Activated T-helper 1 cell treated with anti-CD3 and anti-CD28 coated beads, Interleukin-12 subunit alpha, Interleukin-12 subunit beta, Interleukin-2, Interleukin-4 antibody, amounts not matched to agents 30 ng/mL and 10 ng/mL and 1 ng/mL, durations not matched to agents 14 hours and 24 hours and 36 hours (primary cell): ENCODE measurements around the gene RNU6-1. TPM values are rescaled to one million over a fixed set of nuclear protein-coding genes. Genes with fewer than 3 reads are reported as not detected.

Experiments used
- DNase-seq: peaks from one replicate; pipeline ENCODE4 v3.0.0; 2021; ENCODE audit warnings: low spot score
- H3K27ac Mint-ChIP-seq: one replicate; pipeline ENCODE4 v1.8.0; 2021; ENCODE audit warnings: mild to moderate bottlenecking, mixed read lengths
- H3K27me3 Mint-ChIP-seq: one replicate; pipeline ENCODE4 v1.8.0; 2022; ENCODE audit warnings: mild to moderate bottlenecking, moderate library complexity, mixed read lengths; ENCODE audit not compliant: insufficient read depth
- H3K36me3 Mint-ChIP-seq: one replicate; pipeline ENCODE4 v1.8.0; 2021; ENCODE audit warnings: low read depth, mixed read lengths
- H3K4me1 Mint-ChIP-seq: one replicate; pipeline ENCODE4 v1.8.0; 2021; ENCODE audit warnings: low read depth, mixed read lengths
- H3K4me3 Mint-ChIP-seq: one replicate; pipeline ENCODE4 v1.8.0; 2021; ENCODE audit warnings: mild to moderate bottlenecking, moderate library complexity, mixed read lengths
- H3K9me3 Mint-ChIP-seq: one replicate; pipeline ENCODE4 v1.8.0; 2021; ENCODE audit warnings: mixed read lengths
- intact Hi-C: fragments of 100-400 bp; cut with micrococcal nuclease; formaldehyde crosslinking; loops from one replicate; pipeline ENCODE4 v1.15.1; 2024
- total RNA-seq: library from RNA; stranded (reverse); gene quantifications from 2 replicates; pipeline ENCODE4 v1.2.3, GENCODE V29; 2022

RNU6-1 gene
- total RNA-seq = not detected in 2 replicates

DNA sequence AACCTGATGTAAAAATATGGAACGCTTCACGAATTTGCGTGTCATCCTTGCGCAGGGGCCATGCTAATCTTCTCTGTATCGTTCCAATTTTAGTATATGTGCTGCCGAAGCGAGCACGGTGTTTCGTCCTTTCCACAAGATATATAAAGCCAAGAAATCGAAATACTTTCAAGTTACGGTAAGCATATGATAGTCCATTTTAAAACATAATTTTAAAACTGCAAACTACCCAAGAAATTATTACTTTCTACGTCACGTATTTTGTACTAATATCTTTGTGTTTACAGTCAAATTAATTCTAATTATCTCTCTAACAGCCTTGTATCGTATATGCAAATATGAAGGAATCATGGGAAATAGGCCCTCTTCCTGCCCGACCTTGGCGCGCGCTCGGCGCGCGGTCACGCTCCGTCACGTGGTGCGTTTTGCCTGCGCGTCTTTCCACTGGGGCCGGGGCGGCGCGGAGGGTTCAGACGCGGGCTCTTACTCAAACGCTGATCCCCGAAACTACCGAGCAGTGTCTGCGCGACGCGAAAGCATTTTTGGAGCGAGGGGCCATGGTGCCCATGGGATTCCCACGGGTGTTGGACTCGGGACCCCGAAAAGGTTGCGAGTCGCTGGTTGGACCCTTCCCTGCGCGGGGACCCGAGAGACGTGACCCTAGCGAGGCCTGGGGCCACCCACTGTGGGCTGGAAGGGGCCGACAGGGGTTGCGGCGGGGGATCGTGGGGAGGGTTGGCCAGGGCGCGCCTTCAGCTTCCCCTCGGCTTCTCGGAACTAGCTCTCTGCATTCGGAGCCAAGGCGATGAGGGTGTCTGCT is at the start of gene RNU6-1:
RNU6-1 (minus strand) TSS at position 117 of the 820 bp plus-strand sequence.
- H3K36me3 Mint-ChIP-seq = peaks cover 2% of the 10 kb centered on the region
- no peaks in the 10 kb centered on the region for H3K9me3 Mint-ChIP-seq
- peak within 1 kb of the TSS; percentile 88 for H3K27ac Mint-ChIP-seq
- peak; percentile 95 for DNase-seq
- H3K4me1 Mint-ChIP-seq = peaks cover 26% of the 10 kb centered on the region
- peaks cover 29% of the 10 kb centered on the region for H3K27me3 Mint-ChIP-seq
- peak within 1 kb of the TSS; percentile 87 for H3K4me3 Mint-ChIP-seq
- intact Hi-C loops = loop anchor here (1.0 to 5.0 kb wide), 9 partner anchors 78 to 1138 kb away; partner anchors contain the start of genes C15orf61, CLN6, PIAS1 and SMAD6

DNA sequence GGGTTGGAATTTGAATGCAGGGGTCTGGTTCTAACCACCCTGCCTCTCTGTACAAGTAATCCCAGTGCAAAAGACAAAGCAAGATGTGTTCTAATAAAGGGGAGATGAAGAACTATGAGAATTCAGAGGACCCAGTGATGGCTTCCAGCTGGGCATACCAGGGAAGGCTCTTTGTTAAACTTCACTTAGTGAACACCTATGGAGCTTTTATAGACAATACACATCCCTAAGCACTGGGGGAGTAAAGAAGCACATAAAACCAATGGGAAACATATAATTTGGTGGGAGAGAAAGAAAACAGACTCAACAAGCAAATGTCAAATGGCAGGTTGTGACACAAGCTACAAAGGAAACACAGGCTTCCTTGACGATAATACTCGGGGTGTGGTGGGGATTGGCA is 47.9 kb upstream of the RNU6-1 start:
- peaks cover under 1% of the 10 kb centered on the region for H3K4me1 Mint-ChIP-seq
- peaks cover 8% of the 10 kb centered on the region for H3K9me3 Mint-ChIP-seq
- no peak overlapping the region for H3K4me3 Mint-ChIP-seq
- H3K27me3 Mint-ChIP-seq = peaks cover 9% of the 10 kb centered on the region
- H3K27ac Mint-ChIP-seq = no peak overlapping the region
- H3K36me3 Mint-ChIP-seq = no peaks in the 10 kb centered on the region
- intact Hi-C loops = no loop called here
- DNase-seq = no peak

DNA sequence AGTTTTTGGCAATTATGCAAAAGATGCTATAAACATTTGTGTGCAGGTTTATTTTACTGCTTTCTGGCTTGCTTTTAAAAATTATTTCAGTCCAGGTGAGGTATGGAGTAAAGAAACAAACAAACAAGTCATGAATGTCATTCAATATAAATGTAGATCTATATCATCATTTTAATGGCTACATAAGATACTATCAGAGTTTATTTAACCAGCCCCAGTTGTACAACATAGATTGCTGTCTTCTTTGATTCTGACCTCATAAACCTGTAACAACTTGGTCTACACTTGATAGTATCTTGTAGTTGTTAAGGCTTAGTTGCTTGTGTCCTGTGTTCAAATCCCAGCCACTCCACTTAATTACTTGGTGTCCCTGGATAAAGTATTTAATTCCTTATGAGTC is 46.0 kb upstream of the RNU6-1 start:
- no peak overlapping the region for H3K4me3 Mint-ChIP-seq
- intact Hi-C loops = no loop called here
- peaks cover 11% of the 10 kb centered on the region for H3K27me3 Mint-ChIP-seq
- no peaks in the 10 kb centered on the region for H3K36me3 Mint-ChIP-seq
- H3K27ac Mint-ChIP-seq = no peak overlapping the region
- H3K4me1 Mint-ChIP-seq = peaks cover 8% of the 10 kb centered on the region
- H3K9me3 Mint-ChIP-seq = peaks cover 8% of the 10 kb centered on the region
- no peak for DNase-seq

DNA sequence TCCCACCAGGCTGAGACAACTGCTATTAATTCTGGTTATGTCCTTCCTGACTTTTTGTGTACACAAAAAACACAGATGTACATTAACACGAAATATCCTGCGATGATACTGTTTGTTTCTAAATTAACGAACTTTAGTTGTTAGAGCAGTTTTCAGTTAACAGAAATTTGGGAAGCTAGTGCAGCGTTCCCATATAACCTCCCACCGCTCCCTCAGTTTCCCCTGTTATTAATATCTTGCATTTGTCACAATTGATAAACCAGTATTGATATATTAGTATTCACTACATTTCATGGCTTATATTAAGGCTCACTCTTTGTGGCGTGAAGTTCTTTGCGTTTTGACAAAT is 45.3 kb upstream of the RNU6-1 start:
- DNase-seq = no peak
- H3K27ac Mint-ChIP-seq = no peak overlapping the region
- no peaks in the 10 kb centered on the region for H3K36me3 Mint-ChIP-seq
- H3K9me3 Mint-ChIP-seq = peaks cover 7% of the 10 kb centered on the region
- intact Hi-C loops = no loop called here
- peaks cover 8% of the 10 kb centered on the region for H3K4me1 Mint-ChIP-seq
- peaks cover 11% of the 10 kb centered on the region for H3K27me3 Mint-ChIP-seq
- H3K4me3 Mint-ChIP-seq = peak overlapping the region; percentile 65

DNA sequence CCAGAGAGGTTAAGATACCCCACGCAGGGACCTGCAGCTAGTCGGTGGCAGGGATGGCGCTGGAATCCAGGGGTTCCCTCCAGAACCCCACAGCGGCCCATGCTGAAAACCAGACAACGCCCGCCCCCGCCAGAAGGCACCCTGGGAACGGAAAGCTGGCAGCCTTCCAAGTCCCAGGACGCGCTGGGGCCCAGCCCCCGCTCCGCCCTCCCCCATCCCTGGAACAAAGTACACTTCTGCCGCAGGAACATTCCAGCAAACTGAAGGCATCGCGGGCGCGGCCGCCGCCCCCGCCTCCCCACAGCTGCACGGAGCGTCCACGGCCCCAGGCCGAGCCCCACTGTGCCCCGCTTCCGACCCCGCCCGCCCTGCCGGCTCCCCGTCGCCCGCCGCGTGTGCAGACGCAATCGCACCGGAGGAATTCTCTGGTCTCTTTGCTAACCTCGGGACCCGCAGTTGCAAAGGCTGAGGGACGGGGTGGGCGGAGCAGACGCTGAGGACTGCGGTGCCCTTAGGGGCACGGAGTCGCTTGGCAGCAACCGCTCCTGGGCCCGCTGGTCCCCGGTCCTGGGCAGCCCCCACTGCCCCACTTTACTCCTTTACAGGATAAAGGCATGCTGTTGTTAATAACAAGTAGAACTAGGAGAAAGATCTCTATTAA is 44.8 kb upstream of the RNU6-1 start:
- intact Hi-C loops = no loop called here
- Mint-ChIP-seq H3K27ac (no peak overlapping the region), H3K9me3 (peaks cover 2% of the 10 kb centered on the region), H3K36me3 (no peaks in the 10 kb centered on the region), H3K4me1 (peaks cover 8% of the 10 kb centered on the region), H3K4me3 (peak overlapping the region; percentile 65), H3K27me3 (peaks cover 10% of the 10 kb centered on the region)
- DNase-seq = no peak

DNA sequence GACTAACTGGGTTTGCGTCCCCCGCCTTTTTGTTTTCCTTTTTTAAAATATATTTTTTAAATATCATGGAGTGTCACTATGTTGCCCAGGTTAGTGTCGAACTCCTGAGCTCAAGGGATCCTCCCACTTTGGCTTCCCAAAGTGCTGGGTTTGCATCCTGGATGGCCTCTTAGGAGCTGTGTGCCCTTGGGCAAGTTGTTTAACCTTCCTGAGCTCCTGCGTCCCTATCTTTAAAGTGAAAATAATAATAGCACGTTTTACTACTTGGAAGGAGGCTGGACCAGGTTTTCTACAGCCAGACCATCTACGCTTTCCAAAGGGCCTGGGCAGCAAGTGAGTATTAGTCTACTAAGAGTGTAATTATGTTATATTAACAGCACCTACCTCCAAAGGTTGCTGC is 44.2 kb upstream of the RNU6-1 start:
- peak overlapping the region; percentile 65 for H3K4me3 Mint-ChIP-seq
- peaks cover 8% of the 10 kb centered on the region for H3K4me1 Mint-ChIP-seq
- no peak for DNase-seq
- no peaks in the 10 kb centered on the region for H3K9me3 Mint-ChIP-seq
- intact Hi-C loops = no loop called here
- peaks cover 12% of the 10 kb centered on the region for H3K27me3 Mint-ChIP-seq
- no peak overlapping the region for H3K27ac Mint-ChIP-seq
- no peaks in the 10 kb centered on the region for H3K36me3 Mint-ChIP-seq

DNA sequence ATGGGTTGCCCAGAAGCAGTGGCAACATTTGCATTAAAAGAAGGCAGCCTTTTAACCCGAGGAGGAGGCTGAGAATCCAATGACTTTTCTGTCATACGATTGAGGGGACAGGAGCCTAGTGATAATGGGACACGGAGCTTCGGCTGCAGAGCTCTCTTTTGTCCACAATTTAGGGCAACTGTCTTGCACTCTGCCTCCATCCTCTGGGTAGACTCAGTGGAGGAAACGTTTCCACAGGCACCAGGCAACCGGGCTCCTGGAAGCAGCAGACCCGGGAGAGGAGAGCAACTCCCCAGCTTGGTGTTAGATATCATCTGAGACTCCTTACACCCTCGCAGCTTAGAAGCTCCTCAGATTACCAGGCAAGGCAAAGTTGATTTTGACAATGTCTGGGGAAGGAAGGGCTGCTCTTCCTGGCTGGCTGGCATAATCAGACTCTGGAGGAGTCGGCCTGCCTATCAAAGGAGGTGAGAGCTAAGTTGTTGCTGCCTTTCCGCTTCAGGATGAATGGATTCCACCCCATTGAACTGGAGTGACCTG is 43.5 kb upstream of the RNU6-1 start:
- DNase-seq = no peak
- intact Hi-C loops = no loop called here
- Mint-ChIP-seq H3K4me3 (no peak overlapping the region), H3K4me1 (peaks cover 8% of the 10 kb centered on the region), H3K36me3 (no peaks in the 10 kb centered on the region), H3K27me3 (peaks cover 12% of the 10 kb centered on the region), H3K27ac (no peak overlapping the region), H3K9me3 (no peaks in the 10 kb centered on the region)

DNA sequence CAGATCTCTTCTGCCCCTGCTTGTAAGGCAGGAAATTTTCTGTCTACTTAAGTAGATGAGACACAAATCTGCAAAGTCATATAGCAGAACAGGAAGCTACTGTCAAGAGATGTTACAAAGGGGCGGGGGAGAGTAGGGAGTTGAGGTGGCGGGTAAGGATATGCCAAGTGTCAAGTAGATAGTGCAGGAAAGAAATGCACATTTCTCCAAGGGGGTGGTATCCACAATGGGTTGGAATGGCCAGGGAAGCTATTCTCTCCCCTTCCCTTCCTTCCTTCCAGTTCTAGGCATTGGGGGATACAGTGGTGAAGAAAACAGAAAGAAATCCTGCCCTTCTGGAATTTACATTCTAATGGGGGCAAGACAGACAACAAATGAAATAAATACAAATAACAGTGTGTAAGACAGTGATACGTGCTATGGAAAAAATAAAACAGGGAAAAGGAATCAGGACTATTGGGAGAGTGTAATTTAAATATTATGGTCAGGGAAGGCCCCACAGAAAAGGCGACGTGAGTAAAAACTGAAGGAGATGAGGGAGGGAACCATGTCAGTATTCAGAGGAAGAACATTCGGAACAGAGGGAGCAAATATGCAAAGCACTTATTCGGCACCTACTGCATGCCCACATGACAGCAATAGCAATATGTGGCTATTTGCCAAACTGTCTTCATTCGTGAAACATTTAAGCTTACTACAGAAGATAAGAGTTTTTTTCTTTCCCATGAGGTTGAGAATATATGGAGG is 42.8 kb upstream of the RNU6-1 start:
- no peaks in the 10 kb centered on the region for H3K9me3 Mint-ChIP-seq
- peaks cover 8% of the 10 kb centered on the region for H3K4me1 Mint-ChIP-seq
- no peaks in the 10 kb centered on the region for H3K36me3 Mint-ChIP-seq
- H3K27ac Mint-ChIP-seq = no peak overlapping the region
- no peak for DNase-seq
- peak overlapping the region; percentile 15 for H3K4me3 Mint-ChIP-seq
- peaks cover 12% of the 10 kb centered on the region for H3K27me3 Mint-ChIP-seq
- intact Hi-C loops = no loop called here

DNA sequence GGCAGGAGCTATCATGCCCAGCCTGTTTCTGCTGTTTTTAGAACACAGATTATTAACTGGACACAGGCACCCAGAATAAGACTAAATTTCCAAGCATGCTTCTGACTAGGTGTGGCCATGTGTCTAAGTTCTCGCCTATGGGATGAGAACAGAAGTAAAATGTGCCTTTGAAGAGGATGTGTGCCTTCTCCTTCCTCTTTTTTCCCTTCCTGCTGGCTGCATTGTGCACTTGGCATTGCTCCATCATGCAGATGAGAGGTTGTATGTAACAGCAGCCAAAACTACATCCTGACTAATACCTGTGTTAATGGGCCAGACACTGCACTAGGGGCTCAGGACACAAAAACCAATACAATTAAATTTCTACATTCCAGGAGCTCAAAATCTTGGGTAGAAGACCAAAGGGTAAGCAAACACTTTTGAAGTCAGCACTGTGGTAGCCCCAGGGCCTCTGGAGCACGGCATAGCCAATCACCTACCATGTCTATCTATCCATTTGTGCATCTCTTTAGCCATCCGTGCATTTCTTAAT is 40.9 kb upstream of the RNU6-1 start:
- peaks cover 14% of the 10 kb centered on the region for H3K27me3 Mint-ChIP-seq
- H3K9me3 Mint-ChIP-seq = no peaks in the 10 kb centered on the region
- no peak for DNase-seq
- H3K27ac Mint-ChIP-seq = no peak overlapping the region
- no peaks in the 10 kb centered on the region for H3K36me3 Mint-ChIP-seq
- no peak overlapping the region for H3K4me3 Mint-ChIP-seq
- intact Hi-C loops = no loop called here
- peaks cover 8% of the 10 kb centered on the region for H3K4me1 Mint-ChIP-seq

DNA sequence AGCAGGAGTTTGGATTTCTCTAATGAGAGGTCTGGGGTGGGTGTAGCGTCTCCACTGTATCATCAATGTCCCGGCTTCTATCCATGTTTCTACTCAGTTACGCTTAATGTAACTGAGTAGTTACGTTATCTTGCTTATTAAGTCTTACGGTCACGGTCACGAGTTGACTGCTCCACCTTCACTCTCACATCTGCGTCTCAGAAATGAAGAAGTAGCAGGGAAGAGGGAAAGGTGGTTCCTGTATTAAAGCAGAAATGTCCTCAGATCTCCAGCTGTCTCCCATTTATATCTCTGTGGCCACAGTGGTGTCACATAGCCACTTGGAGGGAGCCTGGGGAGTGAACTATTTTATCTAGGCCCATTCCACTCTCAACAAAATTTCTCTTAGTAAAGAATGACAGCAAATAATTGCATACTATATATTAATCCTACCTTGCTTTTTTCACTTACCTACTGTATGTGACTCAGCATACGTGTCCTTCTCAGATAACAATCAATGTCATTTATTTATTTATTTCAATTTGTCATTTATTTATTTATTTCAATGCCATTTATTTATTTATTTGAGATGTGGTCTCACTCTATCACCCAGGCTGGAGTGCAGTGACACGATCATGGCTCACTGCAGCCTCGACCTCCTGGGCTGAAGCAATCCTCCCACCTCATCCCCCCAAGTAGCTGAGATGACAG is 39.7 kb upstream of the RNU6-1 start:
- Mint-ChIP-seq H3K27me3 (peaks cover 15% of the 10 kb centered on the region), H3K9me3 (no peaks in the 10 kb centered on the region), H3K4me1 (peaks cover 8% of the 10 kb centered on the region), H3K36me3 (no peaks in the 10 kb centered on the region), H3K27ac (no peak overlapping the region), H3K4me3 (no peak overlapping the region)
- intact Hi-C loops = no loop called here
- DNase-seq = no peak

DNA sequence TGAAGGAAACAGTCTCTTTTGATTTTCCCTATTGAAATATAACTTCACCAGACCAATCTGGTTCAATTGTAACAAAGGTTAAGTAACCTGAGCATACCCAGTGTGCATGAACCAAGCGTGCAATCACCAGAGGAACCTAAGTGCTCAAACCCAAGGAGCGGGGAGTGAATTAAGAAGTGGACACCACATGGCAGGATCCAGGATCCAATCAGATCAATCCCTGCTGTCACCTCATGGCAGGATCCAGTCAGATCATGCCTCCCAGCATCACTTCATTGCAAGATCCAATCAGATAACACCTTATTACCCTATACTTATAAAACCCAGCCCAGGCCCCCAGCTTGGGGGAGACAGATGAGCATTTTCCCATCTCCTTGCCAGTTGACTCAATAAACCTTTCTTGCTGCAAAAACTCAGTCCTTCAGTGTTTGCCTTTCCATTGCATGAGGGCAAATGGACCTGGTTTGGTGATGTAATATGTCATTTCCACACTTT is 38.9 kb upstream of the RNU6-1 start:
- intact Hi-C loops = no loop called here
- no peak overlapping the region for H3K4me3 Mint-ChIP-seq
- peaks cover 8% of the 10 kb centered on the region for H3K4me1 Mint-ChIP-seq
- H3K36me3 Mint-ChIP-seq = no peaks in the 10 kb centered on the region
- H3K27ac Mint-ChIP-seq = no peak overlapping the region
- H3K9me3 Mint-ChIP-seq = no peaks in the 10 kb centered on the region
- H3K27me3 Mint-ChIP-seq = peaks cover 23% of the 10 kb centered on the region
- DNase-seq = no peak

DNA sequence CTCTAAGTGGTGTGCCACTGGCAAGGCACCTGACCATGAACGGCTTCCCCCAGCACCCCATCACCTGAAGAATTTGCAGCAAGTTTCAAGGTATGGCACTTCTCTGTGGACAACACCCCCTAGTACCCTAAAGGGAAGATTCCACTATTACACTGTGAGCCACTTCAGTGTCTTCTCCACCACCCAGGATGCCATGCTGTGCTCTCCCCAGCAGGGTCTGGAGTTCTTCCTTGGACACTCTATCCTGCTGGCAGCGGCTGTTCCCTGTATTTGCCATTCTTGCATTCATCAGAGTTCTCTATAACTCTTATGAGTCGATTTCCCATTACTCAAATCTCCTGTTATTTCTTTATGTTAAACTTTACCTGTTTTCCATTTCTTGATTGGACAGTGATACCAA is 33.9 kb upstream of the RNU6-1 start:
- Mint-ChIP-seq H3K4me1 (no peaks in the 10 kb centered on the region), H3K36me3 (no peaks in the 10 kb centered on the region), H3K9me3 (peaks cover 11% of the 10 kb centered on the region), H3K27me3 (peaks cover 22% of the 10 kb centered on the region), H3K27ac (no peak overlapping the region), H3K4me3 (no peak overlapping the region)
- intact Hi-C loops = no loop called here
- no peak for DNase-seq
